Mesendoderm (in vitro differentiated cells): ENCODE results near the gene ABLIM1.

Experiments used
- DNase-seq: peaks from one replicate; pipeline ENCODE4 v3.0.0; 2013
- H2AK5ac ChIP-seq: 2 replicates; pipeline ENCODE4 v1.6.1; 2013; ENCODE audit warnings: low read length, inconsistent platforms
- H2BK120ac ChIP-seq: 2 replicates; pipeline ENCODE4 v1.6.1; 2013; ENCODE audit warnings: low read depth, mild to moderate bottlenecking, low read length, moderate library complexity, mixed read lengths
- H2BK15ac ChIP-seq: replicated peaks from 2 replicates; pipeline ENCODE4 v1.6.1; 2013; ENCODE audit warnings: low read depth, mild to moderate bottlenecking, moderate library complexity
- H2BK5ac ChIP-seq: 2 replicates; pipeline ENCODE4 v1.6.1; 2013; ENCODE audit warnings: low read length, inconsistent platforms
- H3K18ac ChIP-seq: 2 replicates; pipeline ENCODE4 v1.6.1; 2013; ENCODE audit warnings: mild to moderate bottlenecking, low read length, mixed read lengths
- H3K23ac ChIP-seq: one replicate; pipeline ENCODE4 v1.6.1; 2013; ENCODE audit warnings: low read length
- H3K27ac ChIP-seq: 2 replicates; pipeline ENCODE4 v1.5.1; 2013; ENCODE audit warnings: low read depth, mild to moderate bottlenecking, inconsistent platforms, low read length, moderate library complexity
- H3K27me3 ChIP-seq: 2 replicates; pipeline ENCODE4 v1.6.1; 2013; ENCODE audit warnings: low read length, control low read depth, mild to moderate bottlenecking, inconsistent platforms; ENCODE audit not compliant: insufficient read depth, poor library complexity
- H3K36me3 ChIP-seq: 2 replicates; pipeline ENCODE4 v1.6.1; 2013; ENCODE audit warnings: low read length, inconsistent platforms; ENCODE audit not compliant: control insufficient read depth, insufficient read depth
- H3K4ac ChIP-seq: one replicate; pipeline ENCODE4 v1.6.1; 2013; ENCODE audit warnings: low read depth, mild to moderate bottlenecking, low read length, moderate library complexity
- H3K4me1 ChIP-seq: 2 replicates; pipeline ENCODE4 v1.6.1; 2013; ENCODE audit warnings: low read depth, low read length, inconsistent platforms; ENCODE audit not compliant: control insufficient read depth
- H3K4me2 ChIP-seq: 2 replicates; pipeline ENCODE4 v1.6.1; 2013; ENCODE audit warnings: low read length
- H3K4me3 ChIP-seq: 2 replicates; pipeline ENCODE4 v1.5.1; 2013; ENCODE audit warnings: mild to moderate bottlenecking, low read length
- H3K56ac ChIP-seq: one replicate; pipeline ENCODE4 v1.6.1; 2013; ENCODE audit warnings: low read length
- H3K79me1 ChIP-seq: 2 replicates; pipeline ENCODE4 v1.6.1; 2013; ENCODE audit warnings: low read length, inconsistent platforms
- H3K79me2 ChIP-seq: 2 replicates; pipeline ENCODE4 v1.6.1; 2013; ENCODE audit warnings: mild to moderate bottlenecking, low read length; ENCODE audit not compliant: control insufficient read depth, insufficient read depth
- H3K9ac ChIP-seq: 2 replicates; pipeline ENCODE4 v1.6.1; 2013; ENCODE audit warnings: low read length, inconsistent platforms
- H4K5ac ChIP-seq: one replicate; pipeline ENCODE4 v1.6.1; 2013; ENCODE audit warnings: low read length
- H4K8ac ChIP-seq: one replicate; pipeline ENCODE4 v1.6.1; 2013; ENCODE audit warnings: low read depth, mild to moderate bottlenecking, control low read depth, low read length, moderate library complexity
- WGBS: extraction: QIAGEN DNeasy Blood & Tissue Kit; methylation state at CpG from one replicate; pipeline ENCODE4 v1.1.7; 2013; ENCODE audit warnings: low lambda C conversion rate, missing lambda C conversion rate; ENCODE audit not compliant: insufficient coverage; ENCODE audit errors: extremely low coverage; 5-methylcytosine and 5-hydroxymethylcytosine counted together

Gene ABLIM1

DNA sequence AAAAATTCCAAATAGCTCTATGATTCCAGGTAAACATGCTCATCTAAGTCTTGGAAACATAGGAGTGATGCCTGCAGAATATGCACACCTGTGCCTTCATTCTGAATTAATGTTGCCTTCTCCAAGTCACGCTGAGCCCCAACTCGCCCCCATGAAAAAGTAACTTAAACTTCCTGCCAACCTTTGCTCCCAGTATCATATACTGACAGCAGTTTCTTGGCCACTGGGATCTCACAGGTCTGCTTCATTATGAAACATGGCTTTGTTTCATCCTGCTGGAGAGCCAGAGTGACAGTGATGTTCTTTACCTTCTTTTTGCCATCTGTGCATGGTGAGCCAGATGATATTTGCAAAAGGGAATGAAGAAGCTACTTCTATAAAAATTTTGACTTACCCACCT lies 34.9 kb downstream of the ABLIM1 start:
- Histone ChIP-seq H3K18ac (no peak overlapping the region), H4K5ac (no peak overlapping the region), H3K27me3 (no peaks in the 10 kb centered on the region), H3K79me2 (no peaks in the 10 kb centered on the region), H2BK120ac (no peak overlapping the region), H3K4ac (no peak overlapping the region), H3K36me3 (no peaks in the 10 kb centered on the region), H2BK5ac (no peak overlapping the region), H4K8ac (no peak overlapping the region), H2AK5ac (no peak overlapping the region), H3K56ac (no peak overlapping the region), H3K23ac (no peak overlapping the region), H3K4me2 (no peak overlapping the region), H2BK15ac (no peak overlapping the region), H3K4me1 (peaks cover 9% of the 10 kb centered on the region), H3K4me3 (no peak overlapping the region), H3K9ac (no peak overlapping the region), H3K79me1 (no peaks in the 10 kb centered on the region), H3K27ac (peak overlapping the region; percentile 46)
- DNase-seq, result no peak
- no CpG with 5 or more reads among the region's 2 CpGs for WGBS

DNA sequence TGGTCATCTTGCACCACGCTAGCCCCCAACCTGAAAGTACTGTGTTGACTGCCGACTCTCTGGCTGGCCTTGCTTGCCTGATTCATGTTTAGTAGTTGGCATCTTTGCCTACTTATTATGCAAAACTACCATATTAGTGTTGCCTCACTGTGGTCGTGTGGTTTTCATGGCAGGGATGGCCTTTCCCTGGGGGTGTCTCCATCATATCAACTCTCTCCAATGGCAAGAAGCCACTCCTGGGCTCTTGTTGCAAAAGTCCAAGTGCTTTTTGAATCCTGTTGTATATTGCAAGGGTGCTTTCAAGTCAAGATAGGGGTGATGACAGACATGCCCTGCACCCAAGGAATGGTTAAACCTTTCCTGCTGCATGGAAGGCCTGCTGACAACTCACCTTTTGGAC lies 39.4 kb downstream of the ABLIM1 start:
- Histone ChIP-seq H3K4me1 (peaks cover 4% of the 10 kb centered on the region), H2BK5ac (no peak overlapping the region), H3K4me2 (no peak overlapping the region), H3K23ac (no peak overlapping the region), H2BK15ac (no peak overlapping the region), H3K18ac (no peak overlapping the region), H3K27me3 (no peaks in the 10 kb centered on the region), H3K79me2 (no peaks in the 10 kb centered on the region), H3K4ac (no peak overlapping the region), H3K4me3 (no peak overlapping the region), H2BK120ac (no peak overlapping the region), H4K8ac (no peak overlapping the region), H3K9ac (no peak overlapping the region), H4K5ac (no peak overlapping the region), H3K27ac (no peak overlapping the region), H3K56ac (no peak overlapping the region), H3K36me3 (no peaks in the 10 kb centered on the region), H2AK5ac (no peak overlapping the region), H3K79me1 (no peaks in the 10 kb centered on the region)
- DNase-seq, result no peak
- WGBS, result no CpG with 5 or more reads among the region's 3 CpGs

DNA sequence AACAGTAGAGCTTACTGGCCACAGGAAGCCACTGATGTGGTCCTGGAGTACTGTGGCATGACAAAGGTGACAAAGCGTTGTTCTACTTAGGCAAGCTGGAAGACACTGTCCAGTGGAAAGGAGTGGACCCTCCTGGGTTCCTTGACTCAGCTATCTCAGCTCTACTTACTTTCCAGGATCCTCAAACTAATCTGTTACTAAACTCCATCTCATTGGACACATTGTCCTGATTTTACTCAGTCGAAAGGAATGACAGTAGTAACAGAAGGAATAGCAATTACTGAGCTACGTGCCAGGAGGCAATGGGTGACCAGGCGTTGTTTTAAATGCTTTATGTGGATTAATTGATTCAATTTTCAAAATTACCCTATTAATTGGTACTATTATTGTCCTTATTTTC lies 41.6 kb downstream of the ABLIM1 start:
- Histone ChIP-seq H3K79me1 (no peaks in the 10 kb centered on the region), H3K23ac (no peak overlapping the region), H4K5ac (no peak overlapping the region), H3K79me2 (no peaks in the 10 kb centered on the region), H2BK120ac (no peak overlapping the region), H3K4ac (no peak overlapping the region), H2BK15ac (no peak overlapping the region), H3K4me1 (no peaks in the 10 kb centered on the region), H3K4me2 (no peak overlapping the region), H4K8ac (no peak overlapping the region), H2BK5ac (no peak overlapping the region), H3K18ac (no peak overlapping the region), H3K4me3 (no peak overlapping the region), H3K56ac (no peak overlapping the region), H3K27me3 (no peaks in the 10 kb centered on the region), H3K27ac (no peak overlapping the region), H3K9ac (no peak overlapping the region), H3K36me3 (no peaks in the 10 kb centered on the region), H2AK5ac (no peak overlapping the region)
- DNase-seq, result no peak
- no CpG with 5 or more reads among the region's 4 CpGs for WGBS

DNA sequence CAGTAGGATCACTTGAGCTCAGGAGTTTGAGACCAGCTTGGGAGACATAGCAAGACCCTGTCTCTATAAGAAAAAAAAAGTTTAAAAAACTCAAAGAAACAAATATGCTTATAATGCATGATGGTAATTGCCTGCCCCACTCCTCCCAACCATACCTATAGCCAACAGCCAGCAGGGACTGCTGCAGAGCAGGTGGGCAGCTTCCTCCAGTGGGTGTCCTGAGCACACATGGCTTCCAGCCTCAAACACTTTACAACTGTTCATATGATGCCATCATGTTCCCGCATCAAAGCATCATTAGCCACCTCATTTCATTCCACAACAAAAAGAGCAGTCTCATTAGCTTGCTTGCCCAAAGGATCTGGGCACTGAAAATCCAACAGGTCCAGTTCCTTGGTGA lies 42.0 kb downstream of the ABLIM1 start:
- Histone ChIP-seq H2BK120ac (no peak overlapping the region), H3K4me3 (no peak overlapping the region), H3K9ac (no peak overlapping the region), H3K4me1 (no peaks in the 10 kb centered on the region), H3K36me3 (no peaks in the 10 kb centered on the region), H2AK5ac (no peak overlapping the region), H3K56ac (no peak overlapping the region), H2BK15ac (no peak overlapping the region), H4K8ac (no peak overlapping the region), H3K27ac (no peak overlapping the region), H3K79me2 (no peaks in the 10 kb centered on the region), H2BK5ac (no peak overlapping the region), H3K23ac (no peak overlapping the region), H3K4me2 (no peak overlapping the region), H3K79me1 (no peaks in the 10 kb centered on the region), H4K5ac (no peak overlapping the region), H3K27me3 (no peaks in the 10 kb centered on the region), H3K4ac (no peak overlapping the region), H3K18ac (no peak overlapping the region)
- no CpG with 5 or more reads among the region's 1 CpG for WGBS
- no peak for DNase-seq

GRCh38 chr10:114615600-114616007 lies 42.5 kb downstream of the ABLIM1 start:
- H3K36me3 ChIP-seq, result no peaks in the 10 kb centered on the region
- no peak overlapping the region for H2BK120ac ChIP-seq
- H2AK5ac ChIP-seq, result no peak overlapping the region
- no peak overlapping the region for H3K9ac ChIP-seq
- no peaks in the 10 kb centered on the region for H3K4me1 ChIP-seq
- no peak overlapping the region for H3K18ac ChIP-seq
- H2BK5ac ChIP-seq, result no peak overlapping the region
- no peak overlapping the region for H3K4me2 ChIP-seq
- no peak overlapping the region for H3K27ac ChIP-seq
- no peaks in the 10 kb centered on the region for H3K27me3 ChIP-seq
- H3K79me2 ChIP-seq, result no peaks in the 10 kb centered on the region
- no peak overlapping the region for H4K5ac ChIP-seq
- DNase-seq, result no peak
- H3K23ac ChIP-seq, result no peak overlapping the region
- no peak overlapping the region for H4K8ac ChIP-seq
- no peak overlapping the region for H2BK15ac ChIP-seq
- H3K4me3 ChIP-seq, result no peak overlapping the region
- no peak overlapping the region for H3K4ac ChIP-seq
- no peak overlapping the region for H3K56ac ChIP-seq
- no peaks in the 10 kb centered on the region for H3K79me1 ChIP-seq
- no CpG with 5 or more reads among the region's 1 CpG for whole genome bisulfite sequencing

DNA sequence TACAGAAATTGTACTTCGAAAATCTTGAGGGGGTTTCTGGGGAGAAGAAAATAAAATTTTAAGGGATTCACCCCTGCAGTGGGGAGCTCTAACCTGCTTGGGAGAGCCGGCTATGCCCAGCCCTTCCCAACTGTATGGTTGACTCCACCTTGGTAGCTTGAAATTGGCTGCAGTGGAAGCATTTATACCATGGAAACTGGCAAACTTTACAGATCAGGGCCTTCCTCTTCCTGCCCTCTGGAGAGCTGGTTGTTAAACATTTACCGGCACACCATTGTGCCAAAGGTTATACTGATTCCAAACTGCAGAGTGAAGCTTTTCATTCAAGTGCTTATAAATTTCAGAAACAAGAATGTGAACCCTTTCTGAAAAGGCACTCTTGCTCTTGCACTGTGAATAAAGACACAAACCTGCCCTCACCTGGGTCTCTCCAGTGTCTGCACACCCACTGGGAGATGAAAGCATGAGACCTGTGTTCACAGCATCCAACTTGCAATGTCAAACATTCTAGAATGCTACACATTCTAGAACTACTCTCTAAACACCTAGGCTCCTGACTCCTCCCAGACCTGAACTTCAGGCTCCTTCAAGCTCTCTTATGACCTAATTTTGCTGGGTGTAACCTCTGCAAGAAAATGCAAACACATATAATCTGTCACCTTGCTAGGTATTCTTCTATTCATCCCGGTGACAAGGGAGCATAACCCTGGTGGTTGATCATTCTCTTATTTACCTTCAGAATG lies 44.7 kb downstream of the ABLIM1 start:
- H4K8ac ChIP-seq, result no peak overlapping the region
- no peak overlapping the region for H4K5ac ChIP-seq
- H3K4me3 ChIP-seq, result no peak overlapping the region
- H3K18ac ChIP-seq, result no peak overlapping the region
- H3K4me2 ChIP-seq, result no peak overlapping the region
- no peak overlapping the region for H3K23ac ChIP-seq
- no peak overlapping the region for H3K9ac ChIP-seq
- WGBS, result no CpG with 5 or more reads among the region's 4 CpGs
- no peak overlapping the region for H2BK15ac ChIP-seq
- H3K56ac ChIP-seq, result no peak overlapping the region
- H3K4ac ChIP-seq, result no peak overlapping the region
- H3K79me2 ChIP-seq, result no peaks in the 10 kb centered on the region
- no peaks in the 10 kb centered on the region for H3K27me3 ChIP-seq
- no peak overlapping the region for H3K27ac ChIP-seq
- no peaks in the 10 kb centered on the region for H3K36me3 ChIP-seq
- no peak overlapping the region for H2BK120ac ChIP-seq
- no peak for DNase-seq
- no peak overlapping the region for H2BK5ac ChIP-seq
- no peaks in the 10 kb centered on the region for H3K79me1 ChIP-seq
- no peaks in the 10 kb centered on the region for H3K4me1 ChIP-seq
- no peak overlapping the region for H2AK5ac ChIP-seq
